Stromal cell of bone marrow (primary cell): Measurements from ENCODE around the gene OASL.
"Not testable (repeated sequence)": the region's sequence is repeated elsewhere in the genome, so short reads cannot be mapped to it uniquely, and the experiment has no call there.

Experiments
- DNase-seq: peaks from one replicate; pipeline ENCODE4 v3.0.0-alpha.2; 2012; ENCODE audit warnings: low read depth

Gene OASL

DNA sequence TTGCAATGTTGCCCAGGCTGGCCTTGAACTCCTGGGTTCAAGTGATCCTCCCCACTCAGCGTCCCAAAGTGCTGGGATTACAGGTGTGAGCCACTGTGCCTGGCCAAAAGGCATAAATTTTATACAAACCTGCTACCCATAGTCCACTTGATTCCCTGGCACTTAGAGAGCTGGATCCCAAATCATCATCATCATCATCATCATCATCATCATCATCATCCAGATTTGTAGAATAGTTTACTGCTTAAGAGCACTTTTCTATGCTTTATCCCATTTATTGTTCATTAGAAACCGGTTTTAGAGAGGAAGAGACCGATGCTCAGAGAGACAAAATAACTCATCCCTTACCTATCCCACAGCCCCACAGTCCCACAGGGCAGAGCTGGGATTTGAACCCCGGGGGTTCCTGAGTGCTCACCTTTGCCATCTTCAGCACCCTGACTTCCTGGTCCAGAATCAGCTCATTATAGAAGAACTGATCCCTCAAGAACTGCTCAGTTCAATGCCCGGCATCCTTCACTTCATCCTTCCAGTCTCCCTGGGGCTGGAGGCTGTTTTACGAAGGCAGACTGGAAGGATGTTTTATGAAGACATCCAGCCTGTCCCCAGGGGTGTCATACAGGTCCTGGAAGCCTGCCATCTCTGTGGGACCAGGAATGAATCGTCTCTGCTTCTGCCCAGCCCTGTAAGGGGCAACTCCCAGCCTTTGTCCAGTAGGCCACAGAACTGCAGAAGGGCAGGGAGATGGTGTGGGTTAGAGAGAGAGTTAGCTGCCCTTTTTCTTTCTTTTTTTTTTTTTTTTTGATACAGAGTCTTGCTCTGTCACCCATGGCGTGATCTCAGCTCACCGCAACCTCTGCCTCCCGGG lies 20.2 kb upstream of the OASL start:
- no peak for DNase-seq

- DNase-seq = no peak
Measured at GRCh38 chr12:121057794-121058193, 18.7 kb upstream of the OASL start.

- no peak for DNase-seq
Measured at GRCh38 chr12:121053706-121054105, 14.7 kb upstream of the OASL start.

- no peak for DNase-seq
Measured at GRCh38 chr12:121050725-121051124, 11.7 kb upstream of the OASL start.

GRCh38 chr12:121048442-121048841 lies 9.4 kb upstream of the OASL start:
- DNase-seq = no peak

DNA sequence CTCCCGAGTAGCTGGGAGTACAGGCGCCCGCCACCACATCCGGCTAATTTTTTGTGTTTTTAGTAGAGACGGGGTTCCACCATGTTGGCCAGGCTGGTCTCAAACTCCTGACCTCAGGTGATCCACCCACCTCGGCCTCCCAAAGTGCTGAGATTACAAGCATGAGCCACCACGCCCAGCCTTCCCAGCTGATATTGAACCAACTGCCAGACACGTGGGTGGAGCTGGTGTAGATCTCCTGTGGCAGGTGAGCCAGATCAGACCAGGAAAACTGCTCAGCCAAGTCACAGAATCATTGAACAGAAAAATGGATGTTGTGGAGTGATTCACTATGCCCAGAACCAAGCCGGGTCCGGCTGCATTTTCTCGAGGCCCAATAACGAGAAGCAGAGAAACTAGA lies 8.4 kb upstream of the OASL start:
- not testable (repeated sequence) for DNase-seq

DNA sequence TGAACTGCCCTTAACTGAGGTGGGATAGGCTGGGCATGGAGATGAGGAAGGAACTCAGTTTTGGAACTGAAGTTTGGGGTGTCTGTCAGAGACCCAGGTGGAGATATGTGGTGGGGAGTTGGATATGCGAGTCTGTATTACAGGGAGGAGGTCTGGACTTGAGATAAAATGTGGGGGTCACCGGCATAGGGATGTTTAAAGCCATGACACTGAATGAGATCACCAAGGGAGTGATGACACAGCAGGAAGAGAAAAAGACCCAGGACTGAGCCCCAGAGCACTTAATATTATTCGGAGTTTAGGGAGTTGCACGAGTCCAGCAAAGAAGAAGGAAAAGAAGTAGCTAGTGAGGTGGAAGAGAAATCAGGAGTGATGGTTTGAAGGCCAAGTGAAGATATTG lies 4.0 kb upstream of the OASL start:
- no peak for DNase-seq

- DNase-seq = peak; percentile 57
Measured at GRCh38 chr12:121036810-121037326, 2.2 kb downstream of the OASL start.

DNA sequence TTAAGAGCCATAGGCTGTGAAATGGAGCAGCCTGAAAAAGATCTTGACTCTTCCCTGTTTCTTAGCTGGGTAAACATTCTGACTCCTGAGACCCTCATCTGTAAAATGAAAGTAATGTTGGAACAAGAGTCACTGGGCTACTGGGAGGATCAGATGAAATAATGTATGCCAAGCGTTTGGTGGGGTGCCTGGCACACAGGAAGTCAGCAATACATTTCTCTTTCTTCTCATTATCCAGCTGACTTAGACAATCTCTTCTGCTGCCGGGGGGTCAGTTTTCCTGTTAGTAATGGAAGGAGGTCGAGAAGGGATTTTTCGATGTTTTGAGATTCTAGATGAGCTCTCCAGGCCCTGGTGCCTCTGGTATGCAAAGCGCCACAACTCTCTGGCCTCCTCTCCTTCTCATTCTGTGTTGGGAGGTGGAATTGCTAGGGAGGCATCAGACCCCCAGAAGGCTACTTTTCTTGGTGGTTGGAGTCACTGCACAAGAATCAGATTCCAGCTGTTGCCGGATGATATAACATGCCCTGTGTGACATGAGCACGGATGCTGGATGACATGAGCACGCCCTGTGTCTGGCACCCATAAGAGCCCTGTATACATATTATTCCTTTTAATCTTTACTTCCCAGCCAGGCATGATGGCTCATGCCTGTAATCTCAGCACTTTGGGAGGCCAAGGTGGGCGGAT lies 4.3 kb downstream of the OASL start:
- DNase-seq = no peak

- peak; percentile 36 for DNase-seq
Measured at GRCh38 chr12:121033625-121034349, 5.3 kb downstream of the OASL start.

GRCh38 chr12:121030576-121031212 lies 8.4 kb downstream of the OASL start:
- no peak for DNase-seq

GRCh38 chr12:121026274-121027045 lies 12.6 kb downstream of the OASL start:
- DNase-seq = no peak

DNA sequence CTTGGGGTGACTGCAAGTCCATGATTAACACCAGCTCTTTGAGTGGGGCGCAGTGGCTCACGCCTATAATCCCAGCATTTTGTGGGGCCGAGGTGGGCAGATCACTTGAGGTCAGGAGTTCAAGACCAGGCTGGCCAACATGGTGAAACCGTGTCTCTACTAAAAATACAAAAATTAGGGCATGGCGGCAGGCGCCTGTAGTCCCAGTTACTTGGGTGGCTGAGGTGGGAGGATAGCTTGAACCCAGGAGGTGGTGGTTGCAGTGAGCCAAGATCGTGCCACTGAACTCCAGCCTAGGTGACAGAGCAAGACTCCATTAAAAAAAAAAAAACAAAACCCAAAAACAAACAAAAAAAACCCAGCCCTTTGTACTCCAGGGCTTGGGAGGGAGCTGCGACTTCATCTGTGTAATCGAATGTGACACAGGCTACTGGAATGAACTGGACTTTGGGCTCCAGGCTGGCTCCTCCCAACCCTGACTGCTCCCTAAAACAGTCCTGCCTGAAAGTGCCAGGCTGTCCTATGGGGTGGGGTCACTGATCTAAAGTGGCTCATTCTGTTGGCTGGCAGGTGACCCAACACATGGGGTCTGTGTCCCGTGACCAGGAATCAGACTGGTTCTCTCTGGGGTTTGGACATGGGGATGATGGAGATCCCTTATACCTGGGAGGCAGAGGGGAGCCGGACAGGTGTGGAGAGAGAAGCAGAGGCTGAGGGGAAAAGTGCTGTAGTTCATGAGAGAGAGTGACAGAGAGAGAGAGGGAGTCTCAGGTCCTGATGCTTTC lies 13.4 kb downstream of the OASL start:
- no peak for DNase-seq

- DNase-seq = no peak
Measured at GRCh38 chr12:121023799-121024198, 15.2 kb downstream of the OASL start.

DNA sequence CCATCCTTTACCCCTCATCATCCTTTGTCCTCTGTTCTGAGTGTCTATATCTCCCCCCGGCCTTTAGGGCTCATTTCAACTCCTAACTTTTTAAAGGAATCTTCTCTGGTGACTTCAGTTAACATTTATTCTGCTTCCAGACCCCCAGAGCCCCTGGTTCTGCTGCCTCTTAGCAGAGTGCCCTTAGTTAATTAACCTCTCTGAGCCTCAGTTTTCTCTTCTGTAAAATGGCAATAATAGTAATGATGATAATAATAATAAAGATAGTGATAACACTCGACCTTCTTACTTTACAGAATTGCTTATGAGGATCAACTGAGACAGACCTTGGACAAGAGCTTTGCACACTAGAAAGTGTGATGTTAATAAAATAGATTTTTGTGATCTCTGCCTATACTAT lies 16.3 kb downstream of the OASL start:
- DNase-seq = no peak

GRCh38 chr12:121021754-121022153 lies 17.3 kb downstream of the OASL start:
- no peak for DNase-seq

DNA sequence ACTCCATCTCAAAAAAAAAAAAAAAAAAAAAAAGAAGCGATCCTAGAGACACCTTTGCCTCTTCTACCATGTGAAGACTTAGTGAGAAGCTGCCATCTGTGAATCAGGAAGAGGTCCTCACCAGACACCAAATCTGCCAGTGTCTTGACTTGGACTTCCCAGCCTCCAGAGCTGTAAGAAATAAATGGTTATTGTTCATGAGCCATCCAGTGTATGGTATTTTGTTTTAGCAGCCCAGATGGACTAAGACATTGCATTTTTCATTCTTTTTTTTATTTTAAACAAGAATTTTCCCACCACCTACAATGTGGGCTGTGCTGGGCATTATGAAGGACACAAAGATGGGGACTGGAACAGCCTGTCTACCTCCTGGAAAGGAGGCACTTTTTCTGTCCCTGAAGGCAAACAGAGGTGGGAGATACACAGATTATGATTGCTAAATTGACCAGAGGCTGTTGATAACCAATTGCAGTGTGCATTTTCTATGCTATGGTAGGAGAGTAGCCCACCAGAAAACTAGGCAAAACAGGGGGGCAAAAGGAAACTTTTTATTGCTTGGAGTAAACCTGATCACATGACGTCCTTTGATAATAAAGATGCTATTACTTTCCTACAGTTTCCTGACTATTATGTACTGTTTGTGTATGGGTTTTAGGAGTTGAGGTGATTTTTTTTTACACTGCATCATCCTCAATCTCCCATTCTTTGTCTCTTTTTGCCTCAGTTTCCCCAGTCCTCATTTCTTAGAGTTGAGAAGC lies 20.0 kb downstream of the OASL start:
- no peak for DNase-seq

DNA sequence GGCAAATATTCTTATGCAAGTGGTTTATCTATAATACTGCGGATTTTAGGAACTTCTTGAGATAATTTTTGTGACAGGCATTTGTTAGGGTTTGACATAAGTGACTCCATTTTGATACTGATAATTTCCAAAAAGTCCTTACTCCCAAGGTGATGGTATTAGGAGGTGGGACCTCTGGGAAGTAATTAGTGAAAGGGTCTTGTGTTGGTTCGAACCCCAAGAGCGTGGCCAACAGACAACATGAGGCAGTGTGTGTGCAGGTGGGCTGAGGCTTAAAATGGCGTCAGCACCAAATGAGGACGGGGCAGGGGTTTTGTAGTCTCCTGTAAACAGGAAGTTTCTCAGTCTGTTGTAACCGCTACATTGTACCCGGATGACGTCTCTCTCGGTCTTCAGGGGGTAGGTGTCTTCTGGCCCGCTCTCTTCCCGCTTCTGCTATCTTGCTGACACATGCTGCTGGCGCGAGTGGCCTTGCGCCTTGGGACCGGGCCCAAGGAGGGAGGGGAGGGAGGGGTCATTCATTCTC lies 21.0 kb downstream of the OASL start:
- DNase-seq = no peak
